HepG2 (cell line): ENCODE results near the gene EPX. TPM values are rescaled to one million over a fixed set of nuclear protein-coding genes. Genes with fewer than 3 reads are reported as not detected.

Experiments
- ARID2 ChIP-seq: sonication (generic); formaldehyde crosslinking; IDR thresholded peaks from 2 replicates; pipeline ENCODE4 v1.8.1; 2022; ENCODE audit warnings: mild to moderate bottlenecking, missing genetic modification reagents, borderline replicate concordance
- EZH2 ChIP-seq: conservative IDR thresholded peaks from 2 replicates; pipeline ENCODE4 v1.6.1; 2012; ENCODE audit warnings: mild to moderate bottlenecking, low read depth, low read length, moderate library complexity
- HBP1 ChIP-seq: IDR thresholded peaks from 2 replicates; pipeline ENCODE4 v1.6.1; 2016; ENCODE audit warnings: low read depth, control low read depth
- HDAC2 ChIP-seq: sonication (generic); formaldehyde crosslinking; IDR thresholded peaks from 2 replicates; pipeline ENCODE4 v1.4.0; 2020; ENCODE audit warnings: missing genetic modification reagents
- KAT7 ChIP-seq: IDR thresholded peaks from 2 replicates; pipeline ENCODE4 v1.6.1; 2018; ENCODE audit warnings: borderline replicate concordance, missing compliant biosample characterization
- NFE2 ChIP-seq: sonication (generic); formaldehyde crosslinking; IDR thresholded peaks from 2 replicates; pipeline ENCODE4 v1.4.0; 2020; ENCODE audit warnings: missing genetic modification reagents
- NFIB ChIP-seq: sonication (generic); formaldehyde crosslinking; IDR thresholded peaks from 2 replicates; pipeline ENCODE4 v1.9.0; 2021; ENCODE audit warnings: missing genetic modification reagents, mild to moderate bottlenecking, borderline replicate concordance
- PRMT3 ChIP-seq: sonication (generic); formaldehyde crosslinking; IDR thresholded peaks from 2 replicates; pipeline ENCODE4 v1.8.1; 2022; ENCODE audit warnings: low read depth, mild to moderate bottlenecking, moderate library complexity, missing genetic modification reagents, borderline replicate concordance
- SRF ChIP-seq: IDR thresholded peaks from 2 replicates; pipeline ENCODE4 v1.6.1; 2011; ENCODE audit warnings: mild to moderate bottlenecking, low read depth, low read length, moderate library complexity
- TCF7 ChIP-seq: sonication (generic); IDR thresholded peaks from 2 replicates; pipeline ENCODE4 v1.6.1; 2016; ENCODE audit warnings: antibody characterized with exemption, low read depth
- XRCC5 ChIP-seq: fragments of 200-400 bp; formaldehyde crosslinking; optimal IDR thresholded peaks from 2 replicates; pipeline ENCODE3; 2017; ENCODE audit warnings: mild to moderate bottlenecking, low read length
- ZBTB21 ChIP-seq: sonication (generic); formaldehyde crosslinking; IDR thresholded peaks from 2 replicates; pipeline ENCODE4 v1.4.0; 2020; ENCODE audit warnings: missing genetic modification reagents
- ZNF276 ChIP-seq: sonication (generic); formaldehyde crosslinking; IDR thresholded peaks from 2 replicates; pipeline ENCODE4 v1.4.0; 2020; ENCODE audit warnings: mild to moderate bottlenecking, low read depth, missing genetic modification reagents
- ZNF333 ChIP-seq: sonication (generic); formaldehyde crosslinking; IDR thresholded peaks from 2 replicates; pipeline ENCODE4 v1.4.0; 2020; ENCODE audit warnings: mild to moderate bottlenecking, missing genetic modification reagents, borderline replicate concordance
- ZNF512B ChIP-seq: sonication (generic); formaldehyde crosslinking; IDR thresholded peaks from 2 replicates; pipeline ENCODE4 v1.5.1; 2020; ENCODE audit warnings: missing genetic modification reagents, mild to moderate bottlenecking, borderline replicate concordance
- ZNF558 ChIP-seq: sonication (generic); formaldehyde crosslinking; IDR thresholded peaks from 2 replicates; pipeline ENCODE4 v1.9.0; 2022; ENCODE audit warnings: mild to moderate bottlenecking, missing genetic modification reagents, borderline replicate concordance
- ZNF569 ChIP-seq: sonication (generic); formaldehyde crosslinking; IDR thresholded peaks from 2 replicates; pipeline ENCODE4 v1.5.0; 2020; ENCODE audit warnings: mild to moderate bottlenecking, missing genetic modification reagents, moderate library complexity, borderline replicate concordance
- ZNF597 ChIP-seq: sonication (generic); formaldehyde crosslinking; IDR thresholded peaks from 2 replicates; pipeline ENCODE4 v1.5.0; 2020; ENCODE audit warnings: missing genetic modification reagents
- ZSCAN29 ChIP-seq: sonication (generic); formaldehyde crosslinking; conservative IDR thresholded peaks from 2 replicates; pipeline ENCODE4 v1.4.0; 2020; ENCODE audit warnings: mild to moderate bottlenecking, missing genetic modification reagents
- polyA plus RNA-seq, 8 experiments: library from polyadenylated mRNA; depleted of rRNA in 3 of 8; stranded (reverse) in 7 of 8; unstranded in 1 of 8; fragments of >200 nt; fragmentation: Illumina TruSeq in 4 of 8; extraction: Trizol in 4 of 8; gene quantifications; 2 replicates each; pipeline versions ENCODE4 v1.2.1 to v1.2.3, GENCODE V29; 2011 to 2016; ENCODE audit warnings: low read depth in 4 of 8, missing spikeins in 1 of 8, mixed read lengths in 1 of 8; ENCODE audit not compliant: insufficient read depth in 1 of 8
- total RNA-seq, 5 experiments: library from RNA; depleted of rRNA; stranded (reverse); fragments of >200 nt; fragmentation: Illumina TruSeq; extraction: Trizol; gene quantifications; 2 replicates each; pipeline ENCODE4 v1.2.3, GENCODE V29; 2016; ENCODE audit warnings: low read depth in 1 of 5

Gene EPX
- total and polyA plus RNA-seq, 2 of the 13 experiments (the other 11 are each of a cell fraction or from before 2014, with no cell fraction given): not detected

- TF ChIP-seq ZNF597 (no peak), NFIB (CRISPR knock-in tag) (0 out of 2 replicates have a peak, but pooled peaks have one; percentile 55), HBP1 (CRISPR knock-in tag) (no peak), XRCC5 (peak; percentile 66), ZSCAN29 (CRISPR knock-in tag) (no peak), ARID2 (peak; percentile 84), PRMT3 (CRISPR knock-in tag) (peak; percentile 58; the same call in 1 of the 2 replicates), ZNF276 (0 out of 2 replicates have a peak, but pooled peaks have one; percentile 43), ZNF558 (CRISPR knock-in tag) (peak; percentile 90; the same call in 1 of the 2 replicates), KAT7 (CRISPR knock-in tag) (peak; percentile 28; the same call in 1 of the 2 replicates), NFE2 (no peak), SRF (no peak), TCF7 (no peak), ZNF512B (CRISPR knock-in tag) (no peak), ZNF333 (CRISPR knock-in tag) (peak; percentile 69; the same call in 1 of the 2 replicates), ZNF569 (no peak), ZBTB21 (CRISPR knock-in tag) (no peak), HDAC2 (CRISPR knock-in tag) (no peak), EZH2 (no peak)
These were observed 57.0 kb downstream of the EPX start (continued) for GRCh38 chr17:58249270-58250133.
